SJCRH30 (cell line): ENCODE results near the gene PATE4. TPM values are rescaled to one million over a fixed set of nuclear protein-coding genes. Genes with fewer than 3 reads are reported as not detected.

Experiments used
- DNase-seq, 2 experiments: peaks; one replicate each; pipeline ENCODE4 v3.0.0-alpha.2; 2015 to 2020
- H3K27ac ChIP-seq: fragments of 250-450 bp; sonication (Bioruptor Pico); 2 replicates; pipeline ENCODE4 v1.5.1; 2020; ENCODE audit warnings: mild to moderate bottlenecking, moderate library complexity
- H3K27me3 ChIP-seq: fragments of 250-450 bp; sonication (Bioruptor Pico); 2 replicates; pipeline ENCODE4 v1.5.1; 2020; ENCODE audit warnings: mild to moderate bottlenecking, moderate library complexity
- H3K36me3 ChIP-seq: fragments of 250-450 bp; sonication (Bioruptor Pico); 2 replicates; pipeline ENCODE4 v1.5.1; 2020; ENCODE audit warnings: mild to moderate bottlenecking, moderate library complexity
- H3K4me1 ChIP-seq: fragments of 250-450 bp; sonication (Bioruptor Pico); 2 replicates; pipeline ENCODE4 v1.5.1; 2020; ENCODE audit warnings: mild to moderate bottlenecking, moderate library complexity
- H3K4me3 ChIP-seq: fragments of 250-450 bp; sonication (Bioruptor Pico); 2 replicates; pipeline ENCODE4 v1.5.1; 2020; ENCODE audit warnings: mild to moderate bottlenecking, moderate library complexity
- H3K9me3 ChIP-seq: fragments of 250-450 bp; sonication (Bioruptor Pico); replicated peaks from 2 replicates; pipeline ENCODE4 v1.5.1; 2020; ENCODE audit warnings: mild to moderate bottlenecking, moderate library complexity
- total RNA-seq: library from RNA; depleted of rRNA; stranded (reverse); fragments of >200 nt; shearing (Covaris generic); gene quantifications from 2 replicates; pipeline ENCODE4 v1.2.3, GENCODE V29; 2014; rRNA removed

PATE4 gene
- total RNA-seq, 1 experiment from 2014 or later: not detected

DNA sequence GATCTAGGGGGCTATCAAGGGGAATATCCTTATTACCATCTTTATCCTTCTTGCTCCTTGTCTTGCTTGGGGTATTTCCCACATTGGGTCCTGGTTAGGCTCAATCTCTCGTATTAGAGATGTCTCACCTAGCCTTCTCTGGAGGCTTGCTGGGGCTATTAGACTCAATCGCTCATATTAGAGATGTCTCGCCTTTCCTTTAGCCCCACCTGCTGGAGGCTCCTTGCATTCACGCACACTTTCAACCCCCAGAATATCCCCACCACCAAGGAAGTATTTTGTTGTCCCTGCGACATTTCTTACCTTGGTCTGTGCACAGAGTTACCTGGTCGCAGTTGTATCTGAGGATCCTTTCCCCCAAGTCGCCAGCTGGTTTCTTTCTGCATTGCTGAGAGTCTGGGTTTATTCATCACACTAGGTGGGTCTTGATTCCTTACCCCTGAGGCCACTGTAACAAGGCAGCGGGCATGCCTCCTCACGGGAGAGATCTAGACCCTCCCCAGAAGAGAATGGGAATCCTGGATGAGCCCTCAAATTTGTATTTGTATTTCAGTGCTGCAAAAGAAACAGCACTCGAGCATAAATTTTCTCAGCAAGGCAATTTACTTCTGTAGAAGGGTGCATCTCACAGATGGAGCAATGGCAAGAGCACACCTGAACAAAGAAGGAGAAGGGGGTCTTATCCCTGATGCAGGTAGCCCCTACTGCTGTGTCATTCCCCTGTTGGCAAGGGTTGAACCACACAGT, 38.4 kb downstream of the PATE4 start:
- H3K4me1 ChIP-seq: no peaks in the 10 kb centered on the region
- no peak overlapping the region for H3K27ac ChIP-seq
- no peaks in the 10 kb centered on the region for H3K36me3 ChIP-seq
- no peaks in the 10 kb centered on the region for H3K27me3 ChIP-seq
- peak; percentile 51 to 80 for DNase-seq
- H3K9me3 ChIP-seq: no peaks in the 10 kb centered on the region
- H3K4me3 ChIP-seq: no peak overlapping the region

GRCh38 chr11:125872138-125872491, 39.0 kb downstream of the PATE4 start:
- Histone ChIP-seq H3K36me3 (no peaks in the 10 kb centered on the region), H3K4me3 (no peak overlapping the region), H3K27ac (no peak overlapping the region), H3K4me1 (no peaks in the 10 kb centered on the region), H3K9me3 (no peaks in the 10 kb centered on the region), H3K27me3 (no peaks in the 10 kb centered on the region)
- DNase-seq: no peak

DNA sequence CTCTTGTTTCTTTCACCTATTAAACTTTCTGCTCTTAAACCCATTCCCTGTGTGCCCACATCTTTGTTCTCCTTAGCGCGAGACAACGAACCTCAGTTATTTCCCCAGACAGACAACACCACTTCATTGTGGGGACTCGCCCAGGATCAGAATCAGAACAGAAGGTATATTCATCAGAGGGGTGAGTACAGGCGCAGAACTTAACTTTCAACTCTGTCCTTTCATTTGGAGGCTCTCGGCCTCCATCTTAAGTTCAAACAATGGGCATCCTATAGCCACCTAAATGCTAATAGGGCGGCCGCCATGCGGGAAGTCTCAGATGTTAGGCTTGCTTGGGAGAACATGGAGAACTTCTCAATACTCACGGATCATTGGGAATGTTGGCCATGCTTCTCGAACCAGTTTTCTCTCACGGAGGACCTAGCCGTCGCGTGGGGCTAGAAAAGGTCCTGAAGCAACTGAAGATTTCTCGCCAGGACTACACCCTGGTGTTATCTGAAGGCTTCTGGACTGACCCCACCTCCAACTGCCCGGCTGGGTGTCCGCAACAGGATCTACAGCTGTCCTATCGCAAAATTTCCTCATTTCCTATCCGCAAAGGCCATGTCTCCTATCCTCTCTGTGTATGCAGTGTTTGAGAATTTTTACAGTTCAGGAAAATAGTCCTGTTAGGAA, 40.9 kb downstream of the PATE4 start:
- Histone ChIP-seq H3K4me1 (no peaks in the 10 kb centered on the region), H3K27ac (no peak overlapping the region), H3K9me3 (no peaks in the 10 kb centered on the region), H3K36me3 (no peaks in the 10 kb centered on the region), H3K4me3 (peak overlapping the region; percentile 52), H3K27me3 (no peaks in the 10 kb centered on the region)
- peak in 1 of 2 experiments; percentile 26 for DNase-seq

DNA sequence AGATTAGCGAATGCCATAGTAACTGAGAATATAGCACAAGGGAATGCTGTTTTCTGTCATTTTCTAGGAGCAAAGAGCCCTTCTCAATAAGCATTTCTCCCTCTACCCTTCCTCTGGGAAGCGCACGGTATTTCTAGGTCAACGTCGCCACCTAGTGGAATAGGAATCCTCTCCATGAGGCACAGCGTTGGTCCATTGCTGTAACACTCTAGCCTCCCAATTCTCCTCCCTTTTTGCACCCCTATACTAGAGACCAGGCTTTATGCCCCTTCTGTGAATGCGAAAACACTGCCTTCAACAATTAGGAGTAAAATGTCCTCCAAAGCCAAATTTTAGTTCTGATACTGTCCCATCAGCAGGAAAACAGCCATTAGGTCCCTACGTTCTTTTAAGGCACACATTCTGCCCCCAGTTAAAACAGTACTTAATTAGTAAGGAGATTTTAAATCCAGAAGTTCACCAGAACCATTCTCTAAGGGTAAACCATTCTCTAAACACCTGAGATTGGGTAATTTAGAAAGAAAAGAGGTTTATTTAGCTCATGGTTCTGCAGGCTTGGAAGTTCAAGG, 41.5 kb downstream of the PATE4 start:
- Histone ChIP-seq H3K27ac (no peak overlapping the region), H3K4me1 (no peaks in the 10 kb centered on the region), H3K36me3 (no peaks in the 10 kb centered on the region), H3K27me3 (no peaks in the 10 kb centered on the region), H3K9me3 (no peaks in the 10 kb centered on the region), H3K4me3 (peak overlapping the region; percentile 52)
- peak; percentile 69 to 89 for DNase-seq

GRCh38 chr11:125881291-125881690, 48.2 kb downstream of the PATE4 start:
- H3K36me3 ChIP-seq: no peaks in the 10 kb centered on the region
- H3K4me1 ChIP-seq: no peaks in the 10 kb centered on the region
- no peaks in the 10 kb centered on the region for H3K27me3 ChIP-seq
- no peaks in the 10 kb centered on the region for H3K9me3 ChIP-seq
- DNase-seq: no peak
- H3K27ac ChIP-seq: no peak overlapping the region
- H3K4me3 ChIP-seq: no peak overlapping the region

- H3K4me1 ChIP-seq: no peaks in the 10 kb centered on the region
- H3K9me3 ChIP-seq: no peaks in the 10 kb centered on the region
- no peaks in the 10 kb centered on the region for H3K27me3 ChIP-seq
- H3K4me3 ChIP-seq: no peak overlapping the region
- H3K27ac ChIP-seq: no peak overlapping the region
- no peaks in the 10 kb centered on the region for H3K36me3 ChIP-seq
- no peak for DNase-seq
Measured at GRCh38 chr11:125883375-125883774, 50.3 kb downstream of the PATE4 start.

GRCh38 chr11:125886997-125887372, 53.9 kb downstream of the PATE4 start:
- H3K9me3 ChIP-seq: no peaks in the 10 kb centered on the region
- no peak for DNase-seq
- no peaks in the 10 kb centered on the region for H3K36me3 ChIP-seq
- H3K27ac ChIP-seq: no peak overlapping the region
- no peaks in the 10 kb centered on the region for H3K4me1 ChIP-seq
- H3K27me3 ChIP-seq: no peaks in the 10 kb centered on the region
- peak overlapping the region; percentile 67; the same call in 1 of the 2 replicates for H3K4me3 ChIP-seq

GRCh38 chr11:125887373-125888324, 54.5 kb downstream of the PATE4 start, which contains the start of gene HYLS1:
TSS of gene HYLS1 (plus strand) at chr11:125887668. CDS start at chr11:125899369, 11,701 bp downstream.
- H3K9me3 ChIP-seq: no peaks in the 10 kb centered on the region

More at GRCh38 chr11:125887373-125888324, 54.5 kb downstream of the PATE4 start, which contains the start of gene HYLS1:
- DNase-seq: peak; percentile 49 to 61
- H3K4me1 ChIP-seq: no peaks in the 10 kb centered on the region
- H3K36me3 ChIP-seq: no peaks in the 10 kb centered on the region
- peak within 1 kb of the TSS; percentile 67 for H3K27ac ChIP-seq
- H3K4me3 ChIP-seq: peak within 1 kb of the TSS; percentile 67
- H3K27me3 ChIP-seq: no peaks in the 10 kb centered on the region

Other genes starting within 250 kb of the PATE4 start
- gene STT3A, start 240.5 kb upstream of the PATE4 start, total RNA-seq: 102 and 104 TPM in 2 replicates
- gene CHEK1, start 208.2 kb upstream of the PATE4 start, total RNA-seq: 48.3 and 50.9 TPM in 2 replicates
- 0.08 and 0.14 TPM in 2 replicates for gene ACRV1, start 152.5 kb upstream of the PATE4 start, total RNA-seq
- gene PATE1, start 87.0 kb upstream of the PATE4 start, total RNA-seq: not detected in 2 replicates
- gene PATE2, start 54.5 kb upstream of the PATE4 start, total RNA-seq: 0.25 TPM in 1 of 2 replicates, not detected in the other
- not detected in 2 replicates for gene PATE3, start 45.2 kb upstream of the PATE4 start, total RNA-seq
- gene HYLS1, start 54.4 kb downstream of the PATE4 start, total RNA-seq: 2.0 and 2.2 TPM in 2 replicates
- 10.1 and 10.3 TPM in 2 replicates for gene PUS3, start 69.9 kb downstream of the PATE4 start, total RNA-seq
- gene DDX25, start 71.2 kb downstream of the PATE4 start, total RNA-seq: 0.18 TPM in 1 of 2 replicates, not detected in the other
- 0.02 TPM in 1 of 2 replicates, not detected in the other for gene VSIG10L2, start 112.7 kb downstream of the PATE4 start, total RNA-seq
- gene CDON, start 229.6 kb downstream of the PATE4 start, total RNA-seq: 59.6 and 76.1 TPM in 2 replicates